Measurements from ENCODE around the gene OVOL1.

GRCh38 chr11:65741185-65741584, 45.7 kb upstream of the OVOL1 start:
- TF ChIP-seq CTCF (IDR thresholded peaks at IDR 0.05), result no peak
- TF ChIP-seq POLR2A (IDR thresholded peaks at IDR 0.05), result no peak
